ENCODE results near the gene DHTKD1.

DHTKD1 gene

DNA sequence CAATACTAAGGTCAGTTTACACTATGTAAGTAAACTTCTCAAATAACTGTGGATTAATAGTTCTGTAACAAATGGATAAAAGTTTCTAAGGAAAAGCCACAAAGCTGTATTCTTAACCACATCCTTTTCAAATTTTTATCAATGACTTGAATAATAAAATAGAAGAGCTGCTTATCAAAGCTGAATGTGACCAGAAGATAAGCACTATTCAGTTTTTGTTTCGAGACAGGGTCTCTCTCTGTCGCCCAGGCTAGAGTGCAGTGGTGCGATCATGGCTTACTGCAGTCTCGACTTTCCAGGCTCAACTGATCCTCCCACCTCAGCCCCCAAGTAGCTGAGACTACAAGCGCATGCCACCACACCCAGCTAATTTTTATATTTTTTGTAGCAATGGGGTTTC, 43.2 kb upstream of the DHTKD1 start:
- TF ChIP-seq, protein P1, sequence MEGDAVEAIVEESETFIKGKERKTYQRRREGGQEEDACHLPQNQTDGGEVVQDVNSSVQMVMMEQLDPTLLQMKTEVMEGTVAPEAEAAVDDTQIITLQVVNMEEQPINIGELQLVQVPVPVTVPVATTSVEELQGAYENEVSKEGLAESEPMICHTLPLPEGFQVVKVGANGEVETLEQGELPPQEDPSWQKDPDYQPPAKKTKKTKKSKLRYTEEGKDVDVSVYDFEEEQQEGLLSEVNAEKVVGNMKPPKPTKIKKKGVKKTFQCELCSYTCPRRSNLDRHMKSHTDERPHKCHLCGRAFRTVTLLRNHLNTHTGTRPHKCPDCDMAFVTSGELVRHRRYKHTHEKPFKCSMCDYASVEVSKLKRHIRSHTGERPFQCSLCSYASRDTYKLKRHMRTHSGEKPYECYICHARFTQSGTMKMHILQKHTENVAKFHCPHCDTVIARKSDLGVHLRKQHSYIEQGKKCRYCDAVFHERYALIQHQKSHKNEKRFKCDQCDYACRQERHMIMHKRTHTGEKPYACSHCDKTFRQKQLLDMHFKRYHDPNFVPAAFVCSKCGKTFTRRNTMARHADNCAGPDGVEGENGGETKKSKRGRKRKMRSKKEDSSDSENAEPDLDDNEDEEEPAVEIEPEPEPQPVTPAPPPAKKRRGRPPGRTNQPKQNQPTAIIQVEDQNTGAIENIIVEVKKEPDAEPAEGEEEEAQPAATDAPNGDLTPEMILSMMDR (IDR thresholded peaks at IDR 0.05; ENCODE audit: insufficient read depth, low read length, poor library complexity, severe bottlenecking) = no peak
- Histone ChIP-seq H3K27me3 (replicated peaks; ENCODE audit: control insufficient read depth, insufficient read depth, low read length) (no peaks in the 10 kb centered on the region), H3K4me3 (replicated peaks; ENCODE audit: low read depth, low read length) (no peak overlapping the region), H3K36me3 (ENCODE audit: control insufficient read depth, insufficient read depth, low read length) (peaks cover 4% of the 10 kb centered on the region)
- no peak for DNase-seq (ENCODE audit: extremely low read depth, insufficient read length)

DNA sequence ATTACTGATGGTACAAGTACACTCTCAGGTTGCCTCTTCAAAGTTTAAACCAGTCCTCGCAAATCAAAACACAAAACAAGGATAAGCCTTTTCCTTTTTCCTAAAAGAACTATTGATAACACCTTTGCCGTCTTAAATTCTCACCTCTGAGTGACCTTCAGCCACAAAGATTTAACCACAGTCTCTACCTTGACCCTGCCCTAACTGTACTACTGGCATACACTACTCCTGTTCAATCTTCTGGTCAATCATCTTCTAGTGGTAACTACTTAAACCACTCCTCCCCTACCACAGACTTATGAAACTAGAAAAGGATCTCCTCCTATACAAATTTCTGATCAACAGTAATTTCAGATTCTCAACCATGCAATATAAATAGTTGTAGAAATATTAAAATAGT, 41.2 kb upstream of the DHTKD1 start:
- TF ChIP-seq, protein P1 (IDR thresholded peaks at IDR 0.05; ENCODE audit: insufficient read depth, low read length, poor library complexity, severe bottlenecking) = no peak
- Histone ChIP-seq H3K27me3 (replicated peaks; ENCODE audit: control insufficient read depth, insufficient read depth, low read length) (no peaks in the 10 kb centered on the region), H3K36me3 (ENCODE audit: control insufficient read depth, insufficient read depth, low read length) (peaks cover 4% of the 10 kb centered on the region), H3K4me3 (replicated peaks; ENCODE audit: low read depth, low read length) (no peak overlapping the region)
- DNase-seq (ENCODE audit: extremely low read depth, insufficient read length) = no peak

DNA sequence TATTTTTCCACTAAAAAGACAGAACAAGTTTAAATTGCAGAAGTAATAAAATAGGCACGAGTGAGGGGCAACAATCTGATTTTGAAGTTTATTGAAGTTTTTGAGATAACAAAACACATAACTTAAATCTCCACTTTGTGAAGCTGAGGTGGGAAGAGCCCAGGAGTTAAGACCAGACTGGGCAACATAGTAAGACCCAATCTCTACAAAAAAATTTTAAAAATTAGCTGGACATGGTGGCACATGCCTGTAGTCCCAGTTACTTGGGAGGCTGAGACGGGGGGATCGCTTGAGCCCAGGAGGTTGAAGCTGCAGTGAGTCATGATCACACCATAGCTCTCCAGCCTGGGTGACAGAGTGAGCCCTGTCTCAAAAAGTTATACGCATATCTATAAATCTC, 37.4 kb upstream of the DHTKD1 start:
- Histone ChIP-seq H3K36me3 (ENCODE audit: control insufficient read depth, insufficient read depth, low read length) (peaks cover 7% of the 10 kb centered on the region), H3K4me3 (replicated peaks; ENCODE audit: low read depth, low read length) (no peak overlapping the region), H3K27me3 (replicated peaks; ENCODE audit: control insufficient read depth, insufficient read depth, low read length) (no peaks in the 10 kb centered on the region)
- no peak for DNase-seq (ENCODE audit: extremely low read depth, insufficient read length)
- TF ChIP-seq, protein P1 (IDR thresholded peaks at IDR 0.05; ENCODE audit: insufficient read depth, low read length, poor library complexity, severe bottlenecking) = no peak

DNA sequence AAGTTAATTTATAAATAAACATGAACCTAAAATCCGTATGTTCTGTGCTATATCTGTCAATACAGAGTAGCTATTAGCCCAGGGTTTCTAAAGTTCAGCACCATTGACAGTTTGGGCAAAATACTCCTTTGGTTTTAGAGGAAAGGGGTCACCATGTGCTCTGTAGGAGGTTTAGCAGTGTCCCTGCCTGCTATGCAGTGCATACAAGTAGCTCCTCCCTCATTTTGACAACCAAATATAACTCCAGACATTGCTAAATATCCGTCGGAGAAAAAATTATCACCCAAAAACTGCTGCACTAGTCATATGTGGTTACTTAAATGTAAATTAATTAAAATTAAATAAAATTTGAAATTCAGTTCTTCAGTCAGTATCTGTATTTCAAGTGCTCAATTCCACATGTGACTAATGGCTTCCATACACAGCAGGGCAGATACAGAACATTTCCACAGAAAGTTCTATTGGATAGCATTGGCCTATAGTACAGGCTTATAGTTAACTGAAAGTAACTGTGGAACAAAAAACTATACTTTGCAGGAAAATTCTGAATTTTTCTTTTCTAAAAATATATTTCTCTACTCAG, 32.6 kb upstream of the DHTKD1 start:
- Histone ChIP-seq H3K27me3 (replicated peaks; ENCODE audit: control insufficient read depth, insufficient read depth, low read length) (no peaks in the 10 kb centered on the region), H3K36me3 (ENCODE audit: control insufficient read depth, insufficient read depth, low read length) (peaks cover 3% of the 10 kb centered on the region), H3K4me3 (replicated peaks; ENCODE audit: low read depth, low read length) (no peak overlapping the region)
- no peak for DNase-seq (ENCODE audit: extremely low read depth, insufficient read length)
- TF ChIP-seq, protein P1 (IDR thresholded peaks at IDR 0.05; ENCODE audit: insufficient read depth, low read length, poor library complexity, severe bottlenecking) = no peak

DNA sequence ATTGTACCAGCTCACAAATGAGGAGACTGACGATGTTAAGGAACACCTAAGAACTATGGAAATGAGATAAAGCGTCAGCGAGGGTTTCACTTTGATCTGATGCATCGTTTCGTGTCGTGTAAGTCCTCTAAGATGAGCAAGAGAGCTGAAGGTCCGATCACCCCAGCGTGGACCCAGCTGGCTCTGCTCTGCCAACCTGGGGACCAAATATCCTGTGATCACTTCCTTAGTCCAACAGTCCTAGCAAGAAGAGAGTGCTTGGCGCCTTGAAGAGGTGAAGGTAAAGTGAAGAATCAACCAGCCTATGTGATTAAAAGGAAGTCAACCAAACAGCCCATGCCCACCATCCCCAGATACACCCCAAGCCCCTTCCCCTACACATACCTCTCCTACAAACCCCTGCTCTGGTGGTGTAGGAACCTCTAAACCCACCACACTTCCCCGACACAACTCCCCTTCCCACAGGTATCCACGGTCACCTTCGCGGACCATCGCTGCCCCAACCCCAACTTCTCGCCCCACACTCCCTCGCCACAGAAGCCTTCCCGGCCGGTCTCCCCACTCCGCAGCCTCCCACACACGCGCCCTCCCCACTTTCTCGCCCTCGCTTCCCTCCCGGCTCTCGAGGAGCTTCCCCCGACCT, 26.9 kb upstream of the DHTKD1 start:
- H3K4me3 ChIP-seq (replicated peaks; ENCODE audit: low read depth, low read length) = peak overlapping the region; percentile 100
- DNase-seq (ENCODE audit: extremely low read depth, insufficient read length) = peak; percentile 65

More for the DNA sequence above, 26.9 kb upstream of the DHTKD1 start:
- Histone ChIP-seq H3K36me3 (ENCODE audit: control insufficient read depth, insufficient read depth, low read length) (no peaks in the 10 kb centered on the region), H3K27me3 (replicated peaks; ENCODE audit: control insufficient read depth, insufficient read depth, low read length) (no peaks in the 10 kb centered on the region)
- TF ChIP-seq, protein P1 (IDR thresholded peaks at IDR 0.05; ENCODE audit: insufficient read depth, low read length, poor library complexity, severe bottlenecking) = no peak

Measured in GM06990 (cell line).